Chondrocyte (in vitro differentiated cells): ENCODE measurements around the gene RTL5. TPM values are rescaled to one million over a fixed set of nuclear protein-coding genes. Genes with fewer than 3 reads are reported as not detected.

ENCODE experiments used
- DNase-seq: peaks from one replicate; pipeline ENCODE4 v3.0.0; 2021; ENCODE audit warnings: mixed read lengths, low spot score
- H3K27ac Mint-ChIP-seq: one replicate; pipeline ENCODE4 v1.8.0; 2021; ENCODE audit warnings: mild to moderate bottlenecking, moderate library complexity, mixed read lengths; ENCODE audit not compliant: unreplicated experiment
- H3K27me3 Mint-ChIP-seq: 2 replicates; pipeline ENCODE4 v1.8.0; 2021; ENCODE audit warnings: low read depth, mixed read lengths
- H3K36me3 Mint-ChIP-seq: 2 replicates; pipeline ENCODE4 v1.8.0; 2021; ENCODE audit warnings: low read depth, mixed read lengths
- H3K4me1 Mint-ChIP-seq: 2 replicates; pipeline ENCODE4 v1.8.0; 2021; ENCODE audit warnings: low read depth, mild to moderate bottlenecking, mixed read lengths
- H3K4me3 Mint-ChIP-seq: one replicate; pipeline ENCODE4 v1.8.0; 2021; ENCODE audit warnings: mild to moderate bottlenecking, moderate library complexity, mixed read lengths; ENCODE audit not compliant: unreplicated experiment
- H3K9me3 Mint-ChIP-seq: 2 replicates; pipeline ENCODE4 v1.8.0; 2021; ENCODE audit warnings: low read depth, mixed read lengths
- total RNA-seq: library from RNA; stranded (reverse); gene quantifications from 3 replicates; pipeline ENCODE4 v1.2.1, GENCODE V29; 2021
- TF ChIP-seq, protein P1 (sequence below): fragments of 200-600 bp; sonication (generic); IDR thresholded peaks from 2 replicates; pipeline ENCODE4 v1.5.0; 2021; ENCODE audit warnings: antibody characterized with exemption, mild to moderate bottlenecking, moderate library complexity

The RTL5 gene
- total RNA-seq, 1 donor from 2014 or later = 14.1 TPM

DNA sequence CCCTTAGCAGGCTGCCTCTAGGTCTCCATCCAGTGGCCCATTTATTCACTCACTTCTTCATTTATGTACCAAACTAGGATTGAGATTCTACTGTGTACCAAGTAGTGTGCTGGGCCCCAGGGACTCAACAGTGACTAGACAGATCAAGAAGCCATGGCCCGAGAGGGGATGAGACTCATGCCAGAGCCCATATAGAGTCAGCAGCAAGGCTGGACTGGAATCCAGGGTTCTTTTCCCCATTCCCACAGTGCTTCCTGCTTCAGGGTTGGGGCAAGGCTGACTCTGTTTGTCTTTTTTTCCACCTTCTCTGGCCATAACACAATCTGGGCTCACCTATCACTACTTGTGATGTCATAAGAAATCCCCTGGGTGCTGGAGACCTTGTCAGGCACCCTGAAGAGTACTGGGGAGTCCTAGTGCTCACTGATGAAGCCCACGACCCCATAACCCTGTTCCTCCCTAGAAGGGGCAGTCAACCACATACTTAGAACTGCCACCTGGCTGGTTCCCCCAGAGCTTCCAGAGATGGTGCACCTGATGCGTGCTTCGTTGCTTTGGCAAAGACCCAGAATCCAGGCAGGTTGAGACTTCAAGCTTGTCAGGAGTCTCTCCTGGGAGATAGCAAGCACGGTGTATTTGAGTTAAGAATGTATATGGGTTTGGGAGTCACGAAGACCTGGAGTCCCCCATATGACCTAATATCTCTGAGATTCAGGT, 6.2 kb downstream of the RTL5 start:
- H3K36me3 Mint-ChIP-seq = no peaks in the 10 kb centered on the region
- H3K27ac Mint-ChIP-seq = no peak overlapping the region
- no peaks in the 10 kb centered on the region for H3K27me3 Mint-ChIP-seq
- DNase-seq = no peak
- H3K9me3 Mint-ChIP-seq = no peaks in the 10 kb centered on the region
- H3K4me1 Mint-ChIP-seq = peaks cover 59% of the 10 kb centered on the region
- no peak overlapping the region for H3K4me3 Mint-ChIP-seq
- TF ChIP-seq, protein P1, sequence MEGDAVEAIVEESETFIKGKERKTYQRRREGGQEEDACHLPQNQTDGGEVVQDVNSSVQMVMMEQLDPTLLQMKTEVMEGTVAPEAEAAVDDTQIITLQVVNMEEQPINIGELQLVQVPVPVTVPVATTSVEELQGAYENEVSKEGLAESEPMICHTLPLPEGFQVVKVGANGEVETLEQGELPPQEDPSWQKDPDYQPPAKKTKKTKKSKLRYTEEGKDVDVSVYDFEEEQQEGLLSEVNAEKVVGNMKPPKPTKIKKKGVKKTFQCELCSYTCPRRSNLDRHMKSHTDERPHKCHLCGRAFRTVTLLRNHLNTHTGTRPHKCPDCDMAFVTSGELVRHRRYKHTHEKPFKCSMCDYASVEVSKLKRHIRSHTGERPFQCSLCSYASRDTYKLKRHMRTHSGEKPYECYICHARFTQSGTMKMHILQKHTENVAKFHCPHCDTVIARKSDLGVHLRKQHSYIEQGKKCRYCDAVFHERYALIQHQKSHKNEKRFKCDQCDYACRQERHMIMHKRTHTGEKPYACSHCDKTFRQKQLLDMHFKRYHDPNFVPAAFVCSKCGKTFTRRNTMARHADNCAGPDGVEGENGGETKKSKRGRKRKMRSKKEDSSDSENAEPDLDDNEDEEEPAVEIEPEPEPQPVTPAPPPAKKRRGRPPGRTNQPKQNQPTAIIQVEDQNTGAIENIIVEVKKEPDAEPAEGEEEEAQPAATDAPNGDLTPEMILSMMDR = peak; percentile 35

DNA sequence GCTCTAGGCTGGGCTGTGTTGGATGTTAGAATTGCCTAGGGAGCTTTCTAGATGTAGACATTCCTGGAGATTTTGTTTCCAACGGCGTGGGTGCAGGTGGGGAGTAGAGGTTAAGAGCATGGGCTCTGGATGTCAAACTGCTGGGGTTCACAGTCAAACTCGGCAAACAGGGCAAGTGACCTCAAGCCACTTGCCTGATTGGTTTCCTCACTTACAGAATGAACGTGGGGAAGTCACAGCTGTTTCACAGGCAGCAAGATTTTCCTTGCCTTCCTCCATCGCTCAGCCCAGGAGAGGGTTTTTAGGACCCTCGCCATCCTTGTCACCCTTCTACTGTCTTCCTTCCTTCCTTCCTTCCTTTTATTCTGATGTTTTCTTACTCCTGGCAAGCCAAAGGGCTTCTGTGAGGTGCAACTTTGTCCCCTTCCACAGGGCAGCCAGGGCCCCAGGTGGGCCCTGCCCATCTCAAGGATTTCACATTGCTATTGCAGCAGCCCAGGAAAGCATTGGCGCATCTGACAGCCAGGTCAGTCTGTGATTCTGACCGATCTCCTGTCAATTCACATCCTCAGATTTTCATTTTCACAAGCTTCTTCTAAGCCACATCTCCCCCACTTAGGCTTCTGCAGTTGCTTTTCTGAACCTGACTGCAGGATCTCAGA, 7.0 kb downstream of the RTL5 start:
- no peaks in the 10 kb centered on the region for H3K36me3 Mint-ChIP-seq
- H3K9me3 Mint-ChIP-seq = no peaks in the 10 kb centered on the region
- TF ChIP-seq, protein P1 = no peak
- no peaks in the 10 kb centered on the region for H3K27me3 Mint-ChIP-seq
- no peak overlapping the region for H3K4me3 Mint-ChIP-seq
- DNase-seq = no peak
- H3K4me1 Mint-ChIP-seq = peaks cover 59% of the 10 kb centered on the region
- H3K27ac Mint-ChIP-seq = peak overlapping the region; percentile 89

DNA sequence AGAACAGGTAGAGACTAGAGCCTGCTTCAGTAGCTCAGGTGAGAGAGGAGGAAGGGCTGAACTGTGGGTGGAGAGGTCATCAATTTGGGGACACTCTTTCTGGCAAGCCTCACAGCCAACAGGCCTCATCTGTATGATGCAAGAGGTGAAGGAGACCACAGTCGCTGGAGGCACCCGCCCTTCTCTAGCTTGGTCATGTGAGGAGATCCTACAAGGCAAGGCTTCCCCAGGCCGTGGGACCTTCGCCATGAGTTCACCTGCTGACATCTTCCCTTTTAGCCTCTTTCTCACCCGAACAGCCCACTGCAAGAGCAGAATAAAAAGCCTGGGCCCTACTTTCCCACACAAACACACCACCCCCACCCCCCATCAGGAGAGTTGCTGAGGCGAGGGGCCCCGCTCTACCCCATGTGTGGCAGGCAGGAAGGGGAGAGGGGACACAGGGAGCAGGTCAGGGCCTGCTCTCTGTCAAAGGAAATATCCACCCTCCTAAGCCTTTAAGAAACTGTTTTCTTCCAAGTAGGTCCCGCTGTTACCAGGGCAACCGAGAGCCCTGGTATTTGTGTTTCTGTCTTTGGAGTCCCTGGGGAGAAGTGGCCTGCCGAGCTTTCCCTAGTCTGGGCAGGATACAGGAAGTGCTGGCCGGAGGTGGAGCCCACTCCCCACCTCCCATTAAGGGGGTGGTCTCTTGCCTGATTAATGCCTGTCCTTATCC, 8.1 kb downstream of the RTL5 start:
- no peaks in the 10 kb centered on the region for H3K36me3 Mint-ChIP-seq
- DNase-seq = no peak
- H3K9me3 Mint-ChIP-seq = no peaks in the 10 kb centered on the region
- H3K27ac Mint-ChIP-seq = peak overlapping the region; percentile 89
- no peaks in the 10 kb centered on the region for H3K27me3 Mint-ChIP-seq
- TF ChIP-seq, protein P1 = no peak
- H3K4me1 Mint-ChIP-seq = peaks cover 59% of the 10 kb centered on the region
- H3K4me3 Mint-ChIP-seq = peak overlapping the region; percentile 2

DNA sequence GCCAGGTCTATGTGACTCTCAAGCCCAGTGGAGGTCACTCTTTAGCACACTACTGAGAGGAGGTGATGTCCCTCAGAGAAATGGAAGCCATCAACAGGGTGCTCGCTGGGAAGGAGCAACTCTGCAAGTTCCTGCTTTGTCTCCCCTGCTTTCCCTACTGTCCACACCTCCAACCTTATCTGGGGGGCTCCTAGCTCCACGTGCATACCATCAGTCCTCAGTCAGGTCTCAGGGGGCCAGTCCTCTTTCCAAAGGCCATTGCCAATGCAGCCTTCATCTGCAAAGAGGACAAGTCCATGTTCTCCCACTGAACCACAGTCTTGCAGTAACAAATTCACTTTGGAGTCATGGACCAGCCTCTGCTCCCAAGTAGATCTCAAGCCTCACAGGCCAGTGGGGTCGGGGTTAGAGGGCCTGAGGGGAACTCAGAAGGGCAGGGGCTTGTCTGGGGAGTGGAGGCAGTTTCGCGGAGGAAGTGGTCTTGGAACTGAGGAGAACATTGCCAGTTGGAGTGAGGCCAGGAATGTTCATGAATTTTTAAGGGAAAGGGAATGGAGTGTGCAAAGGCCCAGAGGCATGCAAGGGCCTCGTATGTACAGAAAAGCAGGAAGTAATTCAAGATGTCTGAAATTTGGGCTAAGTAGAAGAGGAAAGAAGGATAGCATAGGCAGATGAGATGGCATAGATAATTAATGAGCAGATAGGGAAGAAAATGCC, 8.9 kb downstream of the RTL5 start:
- Mint-ChIP-seq H3K36me3 (no peaks in the 10 kb centered on the region), H3K4me3 (no peak overlapping the region), H3K27me3 (no peaks in the 10 kb centered on the region), H3K27ac (peak overlapping the region; percentile 89), H3K4me1 (peaks cover 59% of the 10 kb centered on the region), H3K9me3 (no peaks in the 10 kb centered on the region)
- no peak for DNase-seq
- TF ChIP-seq, protein P1 = no peak

DNA sequence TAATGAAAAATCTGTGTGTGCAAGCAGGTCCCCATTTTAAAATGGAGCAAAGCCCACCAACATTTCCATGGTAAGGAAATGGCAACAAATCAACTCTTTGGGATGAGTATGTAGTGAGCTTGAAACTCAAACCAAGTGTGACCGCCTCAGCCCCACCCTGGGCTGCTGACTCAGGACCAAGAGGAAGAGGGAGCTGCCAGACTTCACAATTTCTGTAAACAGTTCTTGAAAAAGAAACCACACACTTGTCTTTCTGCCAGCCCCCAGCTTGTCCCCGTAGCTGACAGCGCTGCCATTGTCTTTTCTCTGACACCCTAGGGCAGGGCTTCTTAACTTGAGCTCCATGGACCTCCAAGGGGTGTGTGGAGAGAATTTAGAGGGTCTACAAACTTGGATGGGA, 10.3 kb downstream of the RTL5 start:
- Mint-ChIP-seq H3K4me1 (peaks cover 48% of the 10 kb centered on the region), H3K27ac (no peak overlapping the region)
- no peak for DNase-seq

More for the DNA sequence above, 10.3 kb downstream of the RTL5 start:
- Mint-ChIP-seq H3K9me3 (no peaks in the 10 kb centered on the region), H3K27me3 (no peaks in the 10 kb centered on the region), H3K4me3 (no peak overlapping the region), H3K36me3 (no peaks in the 10 kb centered on the region)
- TF ChIP-seq, protein P1 = no peak
